CD14-positive monocyte (primary cell): Measurements from ENCODE around the gene ZMYM3. TPM values are rescaled to one million over a fixed set of nuclear protein-coding genes. Genes with fewer than 3 reads are reported as not detected.

ENCODE experiments used
- DNase-seq, 3 donors: peaks; one replicate each; pipeline ENCODE4 v3.0.0-alpha.2; 2011 to 2022
- H2AFZ ChIP-seq: 2 replicates; pipeline ENCODE4 v1.6.0; 2012; ENCODE audit warnings: mild to moderate bottlenecking, low read depth, low read length, inconsistent platforms; ENCODE audit not compliant: insufficient read depth, poor library complexity, severe bottlenecking
- H3K27ac ChIP-seq, 2 donors: 1 replicate in 1 of 2; 2 replicates in 1 of 2; pipeline ENCODE4 v1.5.1; 2012 to 2013; ENCODE audit warnings: low read length in 2 of 2, control low read depth in 1 of 2, inconsistent platforms in 1 of 2, low read depth in 1 of 2, mild to moderate bottlenecking in 1 of 2
- H3K27me3 ChIP-seq, 2 donors: one replicate each; pipeline versions ENCODE4 v1.6.0 to v1.6.1; 2011 to 2013; ENCODE audit warnings: low read length in 2 of 2; ENCODE audit not compliant: control insufficient read depth in 2 of 2, insufficient read depth in 2 of 2
- H3K36me3 ChIP-seq, 2 donors: replicated peaks in 1 of 2; 1 replicate in 1 of 2; 2 replicates in 1 of 2; pipeline versions ENCODE4 v1.5.1 to v1.6.1; 2012 to 2013; ENCODE audit warnings: low read length in 2 of 2, control low read depth in 1 of 2, inconsistent platforms in 1 of 2, mild to moderate bottlenecking in 1 of 2; ENCODE audit not compliant: insufficient read depth in 2 of 2, control insufficient read depth in 1 of 2
- H3K4me1 ChIP-seq, 2 donors: 1 replicate in 1 of 2; 2 replicates in 1 of 2; pipeline versions ENCODE4 v1.5.1 to v1.6.1; 2012 to 2013; ENCODE audit warnings: low read length in 2 of 2, control low read depth in 1 of 2, inconsistent platforms in 1 of 2, mild to moderate bottlenecking in 1 of 2, moderate library complexity in 1 of 2; ENCODE audit not compliant: insufficient read depth in 2 of 2, control insufficient read depth in 1 of 2
- H3K4me2 ChIP-seq: replicated peaks from 2 replicates; pipeline ENCODE3; 2012; ENCODE audit warnings: low read length, moderate library complexity, mild to moderate bottlenecking; ENCODE audit not compliant: poor library complexity, severe bottlenecking; ENCODE audit errors: extremely low read depth
- H3K4me3 ChIP-seq, 3 experiments: fragments of 200-600 bp in 1 of 3; sonication (generic) in 1 of 3; replicated peaks in 1 of 3; 1 replicate in 2 of 3; 2 replicates in 1 of 3; pipeline ENCODE4 v1.5.1; 2011 to 2013; ENCODE audit warnings: low read length in 3 of 3, mild to moderate bottlenecking in 3 of 3, control low read depth in 2 of 3, low read depth in 2 of 3, inconsistent platforms in 1 of 3, moderate library complexity in 1 of 3
- H3K79me2 ChIP-seq: 2 replicates; pipeline ENCODE4 v1.6.0; 2012; ENCODE audit warnings: mild to moderate bottlenecking, control low read depth, inconsistent platforms, low read length, moderate library complexity; ENCODE audit not compliant: insufficient read depth
- H3K9ac ChIP-seq: 2 replicates; pipeline ENCODE4 v1.6.0; 2017; ENCODE audit warnings: low read length, mild to moderate bottlenecking; ENCODE audit not compliant: insufficient read depth, poor library complexity, severe bottlenecking
- H3K9me3 ChIP-seq, 2 donors: replicated peaks in 1 of 2; 1 replicate in 1 of 2; 2 replicates in 1 of 2; pipeline versions ENCODE4 v1.5.1 to v1.6.1; 2012 to 2013; ENCODE audit warnings: low read length in 2 of 2, control low read depth in 1 of 2; ENCODE audit not compliant: control insufficient read depth in 1 of 2, insufficient read depth in 1 of 2
- H4K20me1 ChIP-seq: 2 replicates; pipeline ENCODE4 v1.6.0; 2012; ENCODE audit warnings: mild to moderate bottlenecking, low read length, control low read depth, moderate library complexity; ENCODE audit not compliant: insufficient read depth
- H3K27ac Mint-ChIP-seq, 7 donors: one replicate each; pipeline ENCODE4 v1.8.0; 2020; ENCODE audit warnings: mild to moderate bottlenecking in 7 of 7, mixed read lengths in 7 of 7, moderate library complexity in 6 of 7, inconsistent platforms in 2 of 7
- H3K27me3 Mint-ChIP-seq, 3 donors: one replicate each; pipeline ENCODE4 v1.8.0; 2021 to 2022; ENCODE audit warnings: low read depth in 3 of 3, mild to moderate bottlenecking in 3 of 3, mixed read lengths in 3 of 3, moderate library complexity in 3 of 3, inconsistent platforms in 1 of 3
- H3K36me3 Mint-ChIP-seq, 2 donors: one replicate each; pipeline ENCODE4 v1.8.0; 2020; ENCODE audit warnings: mixed read lengths in 2 of 2, inconsistent platforms in 1 of 2, mild to moderate bottlenecking in 1 of 2
- H3K4me1 Mint-ChIP-seq: one replicate; pipeline ENCODE4 v1.8.0; 2020; ENCODE audit warnings: mild to moderate bottlenecking, mixed read lengths
- H3K4me3 Mint-ChIP-seq, 2 donors: one replicate each; pipeline ENCODE4 v1.8.0; 2020; ENCODE audit warnings: mild to moderate bottlenecking in 2 of 2, mixed read lengths in 2 of 2, moderate library complexity in 1 of 2
- H3K9me3 Mint-ChIP-seq, 7 donors: one replicate each; pipeline ENCODE4 v1.8.0; 2020 to 2022; ENCODE audit warnings: mixed read lengths in 7 of 7, mild to moderate bottlenecking in 6 of 7, moderate library complexity in 6 of 7, inconsistent platforms in 2 of 7
- CTCF ChIP-seq: fragments of 200-600 bp; IDR thresholded peaks from one replicate; pipeline ENCODE4 v1.8.0; 2022; ENCODE audit warnings: antibody characterized with exemption, mild to moderate bottlenecking
- WGBS: methylation state at CpG from one replicate; pipeline ENCODE4 v1.1.5; 2013; ENCODE audit warnings: missing lambda C conversion rate; ENCODE audit not compliant: insufficient coverage; 5-methylcytosine and 5-hydroxymethylcytosine counted together
- intact Hi-C, 2 donors: fragments of 100-400 bp; cut with micrococcal nuclease; formaldehyde crosslinking; loops; one replicate each; pipeline versions ENCODE4 v1.15.0 to v1.15.1; 2023
- polyA plus RNA-seq, 3 donors: library from polyadenylated mRNA; depleted of rRNA in 1 of 3; unstranded in 2 of 3; stranded (reverse) in 1 of 3; fragments of 300-500 nt in 2 of 3; fragments of >200 nt in 1 of 3; fragmentation: Illumina TruSeq in 2 of 3; gene quantifications; 1 replicate in 2 of 3; 2 replicates in 1 of 3; pipeline ENCODE4 v1.2.3, GENCODE V29; 2012 to 2021

Gene ZMYM3
- polyA plus RNA-seq, 3 donors: 3.9 to 13.2 (median 4.8) TPM

DNA sequence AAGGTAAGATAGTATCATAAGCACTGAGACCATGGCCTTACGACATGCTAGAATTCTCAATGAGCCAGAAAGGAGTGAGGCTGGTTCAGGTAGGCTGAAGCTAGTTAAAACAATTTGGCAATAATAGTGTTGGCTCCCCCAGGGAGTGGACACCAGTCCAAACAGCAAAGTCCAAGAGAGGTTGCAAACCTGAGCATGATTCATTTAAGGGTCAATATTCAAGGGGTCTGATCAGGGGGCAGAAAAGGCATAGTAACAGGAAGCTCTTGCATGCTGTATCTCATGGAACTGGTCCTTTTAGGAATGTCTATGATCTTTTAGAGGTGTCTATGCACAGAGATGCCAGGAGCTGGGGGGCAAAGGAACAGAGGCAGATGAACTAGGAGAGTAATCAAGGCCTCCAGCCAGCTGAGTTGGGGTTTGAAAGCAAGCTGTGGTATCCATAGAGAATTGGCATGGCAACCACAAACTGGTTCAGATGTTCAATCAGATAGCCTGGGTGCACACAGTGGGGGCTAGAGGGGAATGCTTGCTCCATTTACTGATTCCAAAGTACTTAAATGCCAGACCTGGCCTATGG is 25.8 kb downstream of the ZMYM3 start:
- H3K9me3 ChIP-seq: no peaks in the 10 kb centered on the region
- peaks cover 0 to 2% (median 1%) of the 10 kb centered on the region in 3 donors for H3K27me3 Mint-ChIP-seq
- H3K79me2 ChIP-seq: no peaks in the 10 kb centered on the region
- H2AFZ ChIP-seq: no peak overlapping the region
- H3K4me2 ChIP-seq: no peak overlapping the region
- no peak for DNase-seq
- peaks cover 0 to 4% (median 0%) of the 10 kb centered on the region in 7 donors for H3K9me3 Mint-ChIP-seq
- H3K4me1 Mint-ChIP-seq: peaks cover 11% of the 10 kb centered on the region
- H3K27me3 ChIP-seq: no peaks in the 10 kb centered on the region
- TF ChIP-seq CTCF: no peak
- H3K4me1 ChIP-seq: no peaks in the 10 kb centered on the region
- no peak overlapping the region for H3K27ac Mint-ChIP-seq
- no peaks in the 10 kb centered on the region for H3K36me3 ChIP-seq
- no peaks in the 10 kb centered on the region for H4K20me1 ChIP-seq
- H3K36me3 Mint-ChIP-seq: no peaks in the 10 kb centered on the region
- H3K4me3 ChIP-seq: no peak overlapping the region
- no peak overlapping the region for H3K4me3 Mint-ChIP-seq
- WGBS: 80% methylated on average over 1 of the region's 1 CpG
- H3K9ac ChIP-seq: no peak overlapping the region
- no peak overlapping the region for H3K27ac ChIP-seq
- intact Hi-C loops: no loop called here

DNA sequence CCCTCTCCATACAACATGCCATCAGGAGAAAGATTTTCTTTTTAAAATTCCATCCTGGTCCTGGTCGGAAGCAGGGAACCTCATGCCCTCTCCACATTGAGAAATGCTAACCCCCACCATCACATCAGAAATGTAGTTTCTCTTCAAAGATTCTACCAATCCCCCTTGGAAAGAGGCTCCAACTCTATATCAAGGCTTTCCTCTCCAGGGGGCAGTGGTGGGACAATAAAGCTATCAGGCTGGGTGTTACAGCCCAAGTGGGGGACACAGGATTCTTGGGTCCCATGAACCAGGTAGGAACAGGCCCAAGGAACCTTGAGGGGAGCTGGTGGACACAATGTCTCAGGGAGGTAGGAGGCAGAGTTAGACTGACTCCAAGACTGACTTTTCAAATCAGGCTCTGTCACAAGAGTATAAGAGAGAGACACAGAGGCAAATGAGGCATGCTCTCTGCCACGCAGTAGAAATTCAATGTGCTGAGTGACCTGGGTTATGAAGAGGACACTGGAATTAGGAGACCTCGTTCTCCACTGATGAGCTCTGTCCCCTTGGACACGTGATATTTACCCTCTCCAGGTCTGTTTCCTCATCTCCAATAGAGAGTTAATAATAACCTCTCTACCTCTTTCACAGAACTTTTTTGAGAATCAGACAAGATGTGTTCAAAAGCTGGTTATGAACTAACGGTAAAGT is 26.4 kb downstream of the ZMYM3 start:
- peaks cover 0 to 4% (median 0%) of the 10 kb centered on the region in 7 donors for H3K9me3 Mint-ChIP-seq
- DNase-seq: no peak
- no peak overlapping the region for H2AFZ ChIP-seq
- intact Hi-C loops: no loop called here
- no peaks in the 10 kb centered on the region for H3K27me3 ChIP-seq
- no peaks in the 10 kb centered on the region for H3K79me2 ChIP-seq
- H3K27ac ChIP-seq: no peak overlapping the region
- H3K4me1 ChIP-seq: no peaks in the 10 kb centered on the region
- no peak overlapping the region for H3K27ac Mint-ChIP-seq
- H3K4me2 ChIP-seq: no peak overlapping the region
- whole genome bisulfite sequencing: no CpG with 5 or more reads among the region's 5 CpGs
- no peaks in the 10 kb centered on the region for H3K36me3 Mint-ChIP-seq
- no peak overlapping the region for H3K9ac ChIP-seq
- peaks cover 0 to 2% (median 1%) of the 10 kb centered on the region in 3 donors for H3K27me3 Mint-ChIP-seq
- H3K4me3 ChIP-seq: no peak overlapping the region
- peak overlapping the region in 1 of 2 donors; percentile 55 for H3K4me3 Mint-ChIP-seq
- H3K36me3 ChIP-seq: no peaks in the 10 kb centered on the region
- H3K4me1 Mint-ChIP-seq: peaks cover 11% of the 10 kb centered on the region
- TF ChIP-seq CTCF: no peak
- H3K9me3 ChIP-seq: no peaks in the 10 kb centered on the region
- H4K20me1 ChIP-seq: no peaks in the 10 kb centered on the region
